Activated T-helper 1 cell treated with anti-CD3 and anti-CD28 coated beads, Interleukin-2, amount 50 U/mL, for 16 hours (primary cell): ENCODE results near the gene TRAK2.
"Not testable (repeated sequence)": the region's sequence is repeated elsewhere in the genome, so short reads cannot be mapped to it uniquely, and the experiment has no call there.

ENCODE experiments used
- DNase-seq, 2 donors: peaks; one replicate each; pipeline ENCODE4 v3.0.0-alpha.2; 2020; ENCODE audit warnings: low read depth in 1 of 2, low spot score in 1 of 2

TRAK2 gene

DNA sequence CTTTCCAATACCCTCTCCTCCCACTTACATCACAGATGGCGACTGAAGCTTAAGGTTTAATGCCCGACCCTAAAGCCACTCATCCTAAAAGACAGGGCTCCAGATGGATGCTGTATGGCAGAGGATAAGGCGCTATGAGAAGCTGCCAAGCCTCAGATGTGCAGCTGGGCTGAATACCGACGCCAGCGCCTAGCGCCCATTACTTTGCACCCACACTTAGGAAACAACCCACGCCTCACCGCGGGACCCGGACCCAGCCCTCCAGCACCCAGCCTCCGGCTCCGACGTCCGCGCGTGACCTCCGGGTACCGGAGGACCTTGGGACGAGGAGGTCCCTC, 335 bp downstream of the TRAK2 start:
- no peak for DNase-seq

DNA sequence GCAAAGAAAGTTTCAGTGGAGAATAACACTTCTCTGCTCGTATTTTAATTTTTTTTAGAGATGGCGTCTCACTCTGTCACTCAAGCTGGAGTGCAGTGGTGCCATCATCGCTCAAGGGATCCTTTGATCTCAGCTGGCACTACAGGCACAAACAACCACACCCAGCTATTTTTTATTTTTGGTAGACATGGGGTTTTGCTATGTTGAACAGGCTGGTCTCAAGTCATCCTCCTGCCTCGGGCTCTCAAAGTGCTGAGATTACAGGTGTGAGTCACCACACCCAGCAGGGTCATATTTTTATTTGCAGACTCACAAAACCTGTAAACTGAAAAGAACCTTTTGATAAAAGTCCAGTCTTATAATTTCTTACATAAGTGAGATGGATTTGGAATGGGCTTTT, 2.6 kb downstream of the TRAK2 start:
- no peak for DNase-seq

DNA sequence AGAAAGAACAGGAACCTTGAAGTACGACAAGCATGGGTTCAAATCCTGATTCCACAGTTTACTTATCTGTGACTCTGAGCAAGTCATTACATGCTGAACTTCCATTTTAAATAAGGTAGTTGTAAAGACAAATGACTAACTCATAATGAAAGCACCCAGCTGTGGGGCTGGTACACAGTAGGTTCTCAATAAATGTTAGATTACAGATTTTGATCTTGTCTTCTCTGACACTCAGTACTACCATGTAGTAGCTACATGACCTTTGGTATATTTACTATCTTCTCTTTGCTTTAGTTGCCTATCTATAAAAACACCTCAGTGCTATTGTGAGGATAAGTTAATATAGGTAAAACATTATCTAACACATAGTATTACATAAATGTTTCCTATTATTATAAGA, 3.2 kb downstream of the TRAK2 start:
- DNase-seq, result no peak

DNA sequence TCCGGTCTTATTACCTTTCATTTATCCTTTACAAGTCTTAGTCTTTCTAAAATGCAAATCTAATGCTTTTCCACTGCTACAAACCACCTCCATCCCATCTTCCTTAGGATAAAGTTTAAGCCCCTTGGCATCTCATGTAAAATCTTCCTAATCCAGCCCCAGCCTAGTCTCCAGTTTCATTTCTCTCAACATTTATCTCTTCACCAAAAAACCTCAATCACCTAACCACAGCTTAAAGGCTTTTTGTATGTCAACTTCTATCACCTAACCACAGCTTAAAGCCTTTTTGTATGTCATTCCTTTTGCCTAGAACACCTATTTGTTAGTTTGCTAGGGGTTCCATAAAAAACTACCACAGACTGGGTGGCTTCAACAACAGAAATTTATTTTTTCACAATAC, 4.2 kb downstream of the TRAK2 start:
- DNase-seq, result no peak

DNA sequence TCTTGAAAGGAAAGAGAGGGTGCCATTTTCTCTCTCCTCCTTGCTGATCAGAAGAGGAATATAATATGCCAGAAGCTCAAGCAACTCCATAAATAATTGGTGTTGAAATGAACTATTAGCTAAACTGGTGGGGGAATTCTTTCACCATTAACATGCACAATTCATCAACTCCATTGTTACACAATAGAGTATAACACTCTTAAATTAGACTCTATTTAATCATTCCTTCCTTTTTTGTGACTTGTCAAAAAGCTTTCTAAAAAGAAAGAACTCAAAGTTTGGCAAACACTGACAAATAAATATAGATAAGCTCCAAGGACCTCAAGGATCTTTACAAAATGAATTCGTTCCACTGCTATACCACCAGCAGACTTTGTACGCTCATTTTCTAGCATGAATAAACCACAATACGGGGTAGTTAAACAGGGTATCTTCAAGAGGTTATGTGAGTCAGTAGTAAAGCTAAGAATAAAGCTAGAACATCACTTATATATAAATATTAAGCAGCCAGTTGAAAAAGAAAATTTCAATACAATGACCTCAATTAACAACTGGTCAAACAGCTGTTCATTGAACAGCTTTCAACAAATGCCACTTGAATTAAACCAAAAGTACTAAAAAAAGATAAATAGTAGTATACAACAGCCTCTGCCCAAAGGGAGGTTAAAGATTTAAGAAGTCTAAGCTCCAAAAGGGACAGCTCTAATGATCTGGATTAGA, 6.4 kb downstream of the TRAK2 start:
- DNase-seq, result no peak

DNA sequence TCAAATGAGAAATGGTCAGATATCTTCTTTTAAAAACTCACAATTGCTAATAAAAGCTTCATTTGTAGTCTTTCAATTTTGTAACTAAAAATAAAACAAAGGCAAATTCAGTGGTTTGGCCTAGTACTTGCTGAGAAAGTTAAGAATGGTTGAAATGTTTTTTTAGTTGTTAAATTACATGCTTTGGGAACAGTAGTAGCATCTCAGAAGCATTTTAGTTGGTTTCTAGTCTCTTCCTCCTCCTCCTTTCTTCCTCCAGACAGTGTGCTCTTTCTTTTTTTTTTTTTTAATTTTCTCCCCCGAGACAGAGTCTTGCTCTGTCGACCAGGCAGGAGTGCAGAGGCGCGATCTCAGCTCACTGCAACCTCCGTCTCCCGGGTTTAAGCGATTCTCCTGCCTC, 9.8 kb downstream of the TRAK2 start:
- no peak for DNase-seq

DNA sequence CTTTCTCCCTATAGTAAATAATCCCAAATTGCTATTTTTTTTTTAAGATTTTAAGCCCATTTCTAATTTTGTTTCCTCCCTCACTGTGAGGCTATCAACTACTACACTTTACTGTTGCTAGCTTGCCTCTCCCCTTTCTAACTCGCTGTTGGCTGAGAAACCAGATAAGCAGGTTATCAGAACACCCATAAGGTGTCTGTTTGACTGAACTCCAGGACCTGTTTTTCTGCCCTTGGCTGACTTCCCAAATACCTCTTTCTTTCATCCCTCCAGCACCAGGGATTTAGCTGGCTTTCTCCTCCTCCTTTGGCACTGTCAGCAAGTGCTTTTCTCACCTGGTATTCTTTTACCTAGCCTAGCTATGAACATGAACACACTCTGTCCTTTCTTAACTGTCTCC, 11.1 kb downstream of the TRAK2 start:
- no peak for DNase-seq

DNA sequence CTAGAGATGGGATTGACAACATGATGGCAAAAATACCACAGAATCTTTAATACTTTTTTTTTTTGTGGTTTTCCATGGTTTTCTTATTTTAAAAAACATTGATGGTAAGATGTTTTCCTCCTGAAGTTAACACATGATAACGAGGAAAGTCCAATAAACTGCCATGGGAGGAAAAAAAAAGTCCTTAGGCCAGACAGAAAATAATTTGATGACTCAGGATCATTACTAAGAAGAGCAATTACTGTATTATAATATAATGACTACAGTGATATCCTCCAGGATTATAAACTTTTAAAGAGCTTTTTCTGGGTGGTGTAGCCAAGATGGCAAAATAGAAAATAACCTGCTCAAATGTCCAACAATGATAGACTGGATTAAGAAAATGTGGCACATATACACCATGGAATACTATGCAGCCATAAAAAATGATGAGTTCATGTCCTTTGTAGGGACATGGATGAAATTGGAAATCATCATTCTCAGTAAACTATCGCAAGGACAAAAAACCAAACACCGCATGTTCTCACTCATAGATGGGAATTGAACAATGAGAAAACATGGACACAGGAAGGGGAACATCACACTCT, 11.8 kb downstream of the TRAK2 start:
- not testable (repeated sequence) for DNase-seq

DNA sequence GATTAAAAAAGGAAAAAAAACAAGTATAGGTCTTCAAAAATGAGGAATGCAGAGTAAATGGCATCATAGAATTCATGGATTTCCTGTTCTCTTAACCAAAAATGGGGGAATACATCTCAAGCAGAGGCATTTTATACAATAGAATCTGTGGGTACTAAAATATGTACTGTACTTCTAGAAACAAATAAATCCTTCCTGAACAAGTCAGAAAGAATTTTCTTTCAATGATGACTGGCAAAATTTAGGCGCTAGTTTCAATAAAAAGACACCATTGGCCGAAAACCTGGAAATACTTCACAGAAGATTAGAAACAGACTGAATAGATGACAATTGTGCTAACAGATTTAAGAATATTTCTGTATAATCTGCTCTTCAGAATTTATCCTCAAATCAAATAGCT, 15.1 kb downstream of the TRAK2 start:
- no peak for DNase-seq

DNA sequence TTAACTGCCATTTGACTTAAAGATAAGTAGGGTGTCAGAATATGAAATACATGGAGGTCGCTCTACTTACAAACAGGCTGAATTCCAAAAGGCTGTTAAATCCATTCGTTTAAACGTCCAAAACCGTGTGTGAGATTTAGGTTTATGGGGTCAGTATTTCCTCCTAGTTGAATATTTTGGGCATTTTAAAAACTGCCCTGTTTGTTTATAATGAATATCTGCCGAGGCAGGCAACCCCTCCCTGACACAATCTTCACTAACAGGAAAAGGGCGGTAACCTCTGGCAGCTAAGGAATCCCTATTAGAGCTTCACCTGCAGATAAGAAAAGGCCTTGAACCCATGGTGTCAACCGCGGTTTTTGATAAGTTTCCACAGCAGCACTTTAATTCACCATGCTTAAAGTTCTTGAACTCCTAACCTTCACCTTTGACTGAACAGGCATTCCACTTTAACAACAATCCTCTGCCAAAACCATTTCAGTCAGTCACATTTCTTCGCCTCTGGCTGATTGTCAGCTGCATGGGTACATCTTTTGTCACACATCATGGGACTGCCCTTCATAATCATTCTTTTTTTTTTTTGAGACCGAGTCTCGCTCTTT, 17.8 kb downstream of the TRAK2 start:
- DNase-seq, result no peak

DNA sequence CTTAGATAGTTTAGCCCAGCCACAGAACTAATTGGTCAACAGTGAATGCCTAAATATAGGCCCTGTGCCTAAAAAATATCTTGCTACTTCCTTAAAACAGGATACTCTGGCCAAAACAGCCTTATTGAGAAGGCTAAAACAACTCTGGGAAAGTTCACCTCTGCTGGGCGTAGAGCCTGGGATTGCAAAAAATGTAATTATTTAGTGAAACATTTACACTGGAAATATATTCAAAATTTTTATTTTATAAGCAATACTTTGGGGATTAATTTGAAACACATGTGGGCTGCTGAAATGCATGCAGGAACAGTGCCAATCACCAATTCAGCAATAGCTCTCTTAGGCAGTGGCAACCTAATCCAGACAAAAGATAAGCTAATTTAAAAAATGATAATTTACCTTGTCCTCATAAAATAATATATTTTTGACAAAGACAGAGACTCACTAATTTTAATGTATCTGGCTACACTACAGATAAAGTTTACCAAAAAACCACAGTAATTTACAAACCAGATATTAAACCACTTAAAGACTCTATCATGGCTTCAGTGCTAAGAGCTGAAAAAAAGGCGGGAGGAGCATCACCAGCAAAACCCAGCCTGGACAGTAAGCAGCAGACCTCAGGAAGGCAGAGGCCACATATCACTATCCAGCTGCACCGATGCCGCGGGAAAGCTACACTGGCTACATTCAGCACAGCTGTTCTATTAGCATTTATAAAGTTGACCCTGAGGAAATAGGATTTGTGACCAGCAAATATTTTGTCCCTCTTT, 18.5 kb downstream of the TRAK2 start:
- DNase-seq, result no peak

DNA sequence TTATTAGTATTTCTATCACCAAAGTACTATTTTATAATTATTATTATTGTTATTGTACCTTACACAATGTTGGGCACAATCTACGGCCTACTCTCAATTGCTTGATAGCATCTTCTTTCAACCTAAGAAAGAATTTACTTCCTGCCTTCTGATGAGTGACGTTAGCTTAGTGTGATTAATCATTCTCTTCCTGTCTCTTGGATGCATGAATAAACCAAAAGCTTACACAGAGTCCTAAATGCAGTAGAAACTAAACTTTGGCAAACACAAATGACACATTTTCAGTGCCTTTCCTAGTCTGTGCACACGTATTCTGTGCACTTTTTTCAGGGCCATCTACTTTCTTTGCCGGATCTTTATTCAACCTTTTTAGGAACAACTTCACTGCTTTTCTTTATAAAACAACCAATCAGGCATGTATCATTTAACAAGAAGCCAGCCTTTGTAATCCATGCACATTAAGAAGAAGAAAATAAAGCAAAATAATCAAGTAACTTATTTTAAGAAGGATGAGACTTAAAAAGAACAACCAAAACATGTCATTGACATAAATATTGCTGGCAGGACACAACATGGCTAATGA, 19.1 kb downstream of the TRAK2 start:
- no peak for DNase-seq

DNA sequence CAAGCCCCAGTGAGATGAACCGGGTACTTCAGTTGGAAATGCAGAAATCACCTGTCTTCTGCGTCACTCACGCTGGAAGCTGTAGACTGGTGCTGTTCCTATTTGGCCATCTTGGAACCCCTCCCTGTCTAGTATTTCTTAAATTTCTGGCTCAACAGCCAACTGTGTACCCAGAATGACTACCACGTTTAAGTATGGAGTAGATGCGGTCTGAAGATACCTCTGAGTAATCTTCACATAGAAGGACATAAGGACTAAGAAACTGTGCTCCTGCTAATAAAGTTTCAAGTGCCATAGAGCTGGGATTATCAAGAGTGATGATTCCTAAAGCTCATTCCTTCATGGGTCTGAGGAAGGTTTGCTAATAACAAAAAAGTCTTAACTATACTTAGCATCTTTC, 20.4 kb downstream of the TRAK2 start:
- no peak for DNase-seq

DNA sequence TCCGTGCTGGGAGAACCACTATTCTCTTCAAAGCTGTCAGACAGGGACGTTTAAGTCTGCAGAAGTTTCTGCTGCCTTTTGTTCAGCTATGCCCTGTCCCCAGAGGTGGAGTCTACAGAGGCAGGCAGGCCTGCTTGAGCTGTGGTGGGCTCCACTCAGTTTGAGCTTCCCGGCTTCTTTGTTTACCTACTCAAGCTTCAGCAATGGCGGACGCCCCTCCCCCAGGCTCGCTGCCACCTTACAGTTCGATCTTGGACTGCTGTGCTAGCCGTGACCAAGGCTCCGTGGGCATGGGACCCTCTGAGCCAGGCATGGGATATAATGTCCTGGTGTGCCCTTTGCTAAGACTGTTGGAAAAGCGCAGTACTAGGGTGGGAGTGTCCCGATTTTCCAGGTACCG, 20.9 kb downstream of the TRAK2 start:
- DNase-seq, result not testable (repeated sequence)

DNA sequence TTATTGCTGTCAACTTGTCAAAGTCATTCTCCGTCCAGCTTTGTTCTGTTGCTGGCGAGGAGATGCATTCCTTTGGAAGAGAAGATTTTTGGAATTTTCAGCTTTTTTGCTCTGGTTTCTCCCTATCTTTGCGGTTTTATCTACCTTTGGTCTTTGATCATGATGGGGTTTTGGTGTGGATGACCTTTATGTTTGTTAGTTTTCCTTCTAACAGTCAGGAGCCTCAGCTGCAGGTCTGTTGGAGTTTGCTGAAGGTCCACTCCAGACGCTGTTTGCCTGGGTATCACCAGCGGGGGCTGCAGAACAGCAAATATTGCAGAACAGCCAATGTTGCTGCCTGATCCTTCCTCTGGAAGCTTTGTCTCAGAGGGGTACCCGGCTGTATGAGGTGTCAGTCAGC, 21.4 kb downstream of the TRAK2 start:
- not testable (repeated sequence) for DNase-seq

DNA sequence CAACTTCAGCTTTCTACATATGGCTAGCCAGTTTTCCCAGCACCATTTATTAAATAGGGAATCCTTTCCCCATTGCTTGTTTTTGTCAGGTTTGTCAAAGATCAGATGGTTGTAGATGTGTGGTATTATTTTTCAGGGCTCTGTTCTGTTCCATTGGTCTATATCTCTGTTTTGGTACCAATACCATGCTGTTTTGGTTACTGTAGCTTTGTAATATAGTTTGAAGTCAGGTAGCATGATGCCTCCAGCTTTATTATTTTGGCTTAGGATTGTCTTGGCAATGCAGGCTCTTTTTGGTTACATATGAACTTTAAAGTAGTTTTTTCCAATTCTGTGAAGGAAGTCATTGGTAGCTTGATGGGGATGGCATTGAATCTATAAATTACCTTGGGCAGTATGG, 22.9 kb downstream of the TRAK2 start:
- not testable (repeated sequence) for DNase-seq

DNA sequence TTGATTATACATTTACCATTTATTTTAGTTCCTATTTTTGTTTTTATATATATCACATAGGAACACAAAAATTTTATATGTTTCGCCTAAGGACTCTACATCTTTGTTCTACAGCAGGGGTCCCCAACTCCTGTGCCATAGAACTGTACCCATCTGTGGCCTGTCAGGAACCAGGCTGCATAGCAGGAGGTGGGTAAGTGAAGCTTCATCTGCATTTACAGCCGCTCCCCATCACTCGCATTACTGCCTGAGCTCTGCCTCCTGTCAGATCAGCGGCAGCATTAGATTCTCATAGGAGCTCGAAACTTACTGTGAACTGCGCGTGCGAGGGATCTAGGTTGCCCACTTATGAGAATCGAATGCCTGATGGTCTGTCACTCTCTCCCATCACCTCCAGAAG, 25.3 kb downstream of the TRAK2 start:
- no peak for DNase-seq

DNA sequence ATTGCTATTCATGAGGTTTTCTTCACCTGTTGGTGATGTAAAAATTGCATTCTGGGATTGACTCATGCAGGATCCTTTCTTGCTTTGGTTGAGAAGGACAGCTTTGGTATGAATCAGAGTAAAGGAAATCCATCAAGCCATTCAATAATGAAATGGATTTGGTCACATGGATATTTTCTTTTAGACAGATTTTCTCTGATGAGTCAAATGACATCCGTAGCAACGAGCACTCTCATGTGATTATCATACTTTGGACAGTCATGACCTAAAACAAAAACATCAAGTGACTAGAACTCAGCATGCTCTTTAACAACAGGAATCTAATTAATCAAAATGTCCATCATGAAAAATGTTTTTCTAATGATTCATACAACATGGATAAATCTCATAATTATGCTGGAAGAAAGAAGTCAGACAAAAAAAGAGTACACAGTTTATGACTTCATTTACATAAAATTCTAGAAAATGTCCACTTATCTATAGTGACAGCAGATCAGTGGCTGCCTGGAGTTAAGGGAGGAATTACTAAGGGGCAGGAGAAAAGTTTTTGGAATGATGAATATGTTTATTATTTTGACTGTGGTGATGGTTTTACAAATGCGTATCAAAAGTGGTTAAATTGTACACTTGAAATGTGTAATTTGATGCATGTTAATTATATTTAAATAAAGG, 30.7 kb downstream of the TRAK2 start:
- no peak for DNase-seq

DNA sequence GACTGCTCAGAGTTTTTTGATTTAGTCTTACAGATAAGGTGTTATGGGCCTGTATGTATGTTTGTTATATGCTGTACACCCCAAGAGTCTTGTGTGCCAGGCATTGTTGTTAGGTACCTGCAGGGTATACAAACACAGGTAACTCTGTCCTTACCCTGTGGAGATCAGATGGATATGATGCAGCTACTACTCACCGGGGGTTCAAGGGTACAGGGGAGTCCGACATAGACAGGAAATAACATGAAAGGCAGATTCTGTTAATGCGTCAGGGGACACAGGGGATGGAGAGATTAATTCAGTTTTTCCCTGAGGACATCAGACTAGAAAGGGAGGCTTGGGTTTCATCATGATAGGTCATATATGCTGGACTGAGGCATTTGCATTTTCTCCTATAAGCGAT, 31.3 kb downstream of the TRAK2 start:
- DNase-seq, result no peak

DNA sequence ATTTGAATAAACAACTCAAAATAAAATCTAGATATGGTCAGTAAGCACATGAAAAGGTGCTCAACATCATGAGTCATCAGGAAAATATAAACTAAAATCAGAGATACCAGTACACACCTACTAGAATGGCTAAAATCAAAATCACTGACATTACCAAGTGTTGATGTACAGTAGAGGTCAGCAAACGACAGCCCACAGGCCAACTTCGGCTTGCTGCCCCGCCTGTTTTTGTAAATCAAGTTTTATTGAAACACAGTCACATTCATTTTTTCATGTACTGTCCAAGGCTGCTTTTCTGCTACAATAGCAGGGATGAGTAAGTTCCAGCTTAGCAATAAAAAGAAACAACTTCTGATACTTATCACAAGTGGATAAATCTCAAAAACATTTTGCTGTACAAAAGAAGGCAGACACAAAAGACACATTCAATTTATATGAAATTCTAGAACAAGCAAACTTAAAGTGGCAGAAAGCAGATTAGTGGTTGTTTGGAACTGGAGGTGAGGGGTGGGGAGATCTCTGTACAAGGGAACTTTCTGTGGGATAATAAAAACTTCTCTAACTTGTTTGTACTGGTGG, 32.1 kb downstream of the TRAK2 start:
- no peak for DNase-seq

DNA sequence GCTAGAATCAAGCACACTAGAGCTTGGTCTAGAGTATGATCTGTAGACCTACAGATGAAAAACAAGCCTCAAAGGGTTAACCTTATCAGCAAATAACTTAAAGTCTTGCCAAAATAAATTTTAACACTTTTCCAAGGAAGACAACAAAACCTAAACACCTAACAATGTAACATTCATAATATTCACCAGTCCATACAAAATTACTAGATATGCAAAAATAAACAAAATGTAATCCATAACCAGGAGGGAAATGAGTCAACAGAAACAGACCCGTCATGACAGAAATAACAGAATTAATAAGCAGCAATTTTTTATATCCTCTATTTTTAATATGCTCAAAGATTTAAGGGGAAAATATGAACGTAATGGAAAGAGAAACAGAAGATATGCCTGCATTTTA, 36.1 kb downstream of the TRAK2 start:
- no peak for DNase-seq
